SU-DHL-6 (cell line): ENCODE data around the gene TACR1.
"Not testable (repeated sequence)": the region's sequence is repeated elsewhere in the genome, so short reads cannot be mapped to it uniquely, and the experiment has no call there.

ENCODE experiments used
- H2AFZ ChIP-seq: fragments of 200-600 bp; sonication (generic); 2 replicates; pipeline ENCODE4 v1.6.1; 2014; ENCODE audit warnings: low read depth, mild to moderate bottlenecking, moderate library complexity, mixed read lengths, antibody characterized with exemption, low read length; ENCODE audit not compliant: severe bottlenecking
- H3F3A ChIP-seq: fragments of 200-600 bp; shearing (Covaris generic); 2 replicates; pipeline ENCODE4 v1.6.0; 2016; ENCODE audit warnings: antibody characterized with exemption, mild to moderate bottlenecking; ENCODE audit not compliant: insufficient read depth
- H3K27ac ChIP-seq: fragments of 200-600 bp; sonication (generic); 2 replicates; pipeline ENCODE4 v1.5.1; 2016; ENCODE audit warnings: low read depth, mild to moderate bottlenecking, low read length, moderate library complexity, mixed read lengths
- H3K27me3 ChIP-seq: fragments of 200-600 bp; sonication (generic), shearing (Covaris generic); 2 replicates; pipeline ENCODE4 v1.6.0; 2014; ENCODE audit warnings: mild to moderate bottlenecking, low read length
- H3K36me3 ChIP-seq: fragments of 200-600 bp; sonication (generic); 2 replicates; pipeline ENCODE4 v1.6.1; 2014; ENCODE audit warnings: mild to moderate bottlenecking, low read length, mixed read lengths
- H3K4me2 ChIP-seq: fragments of 300-600, 200-600 bp; shearing (Covaris generic), sonication (generic); 2 replicates; pipeline ENCODE4 v1.6.0; 2014; ENCODE audit warnings: low read length, low read depth, mild to moderate bottlenecking; ENCODE audit not compliant: poor library complexity, severe bottlenecking
- H3K4me3 ChIP-seq: fragments of 200-600 bp; sonication (generic); 2 replicates; pipeline ENCODE4 v1.5.1; 2014; ENCODE audit warnings: antibody characterized with exemption, low read length, mild to moderate bottlenecking, mixed read lengths; ENCODE audit not compliant: insufficient read depth, poor library complexity, severe bottlenecking
- H3K79me2 ChIP-seq: fragments of 200-600 bp; sonication (generic); 2 replicates; pipeline ENCODE4 v1.6.1; 2014; ENCODE audit warnings: mild to moderate bottlenecking, low read length, moderate library complexity; ENCODE audit not compliant: insufficient read depth
- H3K9ac ChIP-seq: fragments of 200-600 bp; sonication (generic); 2 replicates; pipeline ENCODE4 v1.7.0; 2014; ENCODE audit warnings: mild to moderate bottlenecking, low read length
- H3K9me2 ChIP-seq: fragments of 200-600 bp; sonication (generic); replicated peaks from 2 replicates; pipeline ENCODE4 v1.6.1; 2014; ENCODE audit warnings: low read length; ENCODE audit not compliant: insufficient read depth
- H3K9me3 ChIP-seq: fragments of 200-600 bp; sonication (generic); 2 replicates; pipeline ENCODE4 v1.6.1; 2014; ENCODE audit warnings: low read length, mixed read lengths; ENCODE audit not compliant: insufficient read depth
- H4K20me1 ChIP-seq: fragments of 200-600 bp; sonication (generic); 2 replicates; pipeline ENCODE4 v1.6.1; 2014; ENCODE audit warnings: low read depth, mild to moderate bottlenecking, antibody characterized with exemption, low read length, moderate library complexity, mixed read lengths
- EZH2phosphoT487 ChIP-seq: fragments of 200-600 bp; sonication (generic), shearing (Covaris generic); conservative IDR thresholded peaks from 2 replicates; pipeline ENCODE4 v1.6.1; 2018; ENCODE audit warnings: mild to moderate bottlenecking, antibody characterized with exemption, low read length, moderate library complexity, mixed read lengths
- TF ChIP-seq, protein P1 (sequence below): fragments of 200-600 bp; sonication (generic); IDR thresholded peaks from one replicate; pipeline ENCODE4 v1.5.1; 2017; ENCODE audit warnings: antibody characterized with exemption, mild to moderate bottlenecking, low read length, moderate library complexity; ENCODE audit not compliant: insufficient read depth, poor library complexity, severe bottlenecking

The TACR1 gene

DNA sequence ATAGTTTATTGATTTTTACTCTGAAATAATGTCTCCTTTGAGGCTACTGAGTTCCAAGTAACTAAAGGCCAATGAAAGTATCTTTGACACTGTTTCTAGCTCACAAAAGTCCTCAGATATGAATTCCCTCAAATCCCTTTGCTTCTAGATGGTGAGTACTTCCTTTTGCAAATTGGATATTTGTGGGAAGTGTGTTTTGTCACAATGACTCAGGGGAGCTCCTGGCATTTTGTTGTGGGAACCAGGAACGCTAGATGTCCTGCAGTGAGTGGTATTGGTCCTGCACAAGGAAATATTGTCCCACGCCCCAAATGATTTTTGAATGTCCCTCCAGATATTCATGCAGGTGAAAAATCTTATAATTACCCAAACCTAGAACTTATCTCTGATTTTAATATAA, 24.3 kb downstream of the TACR1 start:
- TF ChIP-seq, protein P1, sequence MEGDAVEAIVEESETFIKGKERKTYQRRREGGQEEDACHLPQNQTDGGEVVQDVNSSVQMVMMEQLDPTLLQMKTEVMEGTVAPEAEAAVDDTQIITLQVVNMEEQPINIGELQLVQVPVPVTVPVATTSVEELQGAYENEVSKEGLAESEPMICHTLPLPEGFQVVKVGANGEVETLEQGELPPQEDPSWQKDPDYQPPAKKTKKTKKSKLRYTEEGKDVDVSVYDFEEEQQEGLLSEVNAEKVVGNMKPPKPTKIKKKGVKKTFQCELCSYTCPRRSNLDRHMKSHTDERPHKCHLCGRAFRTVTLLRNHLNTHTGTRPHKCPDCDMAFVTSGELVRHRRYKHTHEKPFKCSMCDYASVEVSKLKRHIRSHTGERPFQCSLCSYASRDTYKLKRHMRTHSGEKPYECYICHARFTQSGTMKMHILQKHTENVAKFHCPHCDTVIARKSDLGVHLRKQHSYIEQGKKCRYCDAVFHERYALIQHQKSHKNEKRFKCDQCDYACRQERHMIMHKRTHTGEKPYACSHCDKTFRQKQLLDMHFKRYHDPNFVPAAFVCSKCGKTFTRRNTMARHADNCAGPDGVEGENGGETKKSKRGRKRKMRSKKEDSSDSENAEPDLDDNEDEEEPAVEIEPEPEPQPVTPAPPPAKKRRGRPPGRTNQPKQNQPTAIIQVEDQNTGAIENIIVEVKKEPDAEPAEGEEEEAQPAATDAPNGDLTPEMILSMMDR: no peak
- no peak for TF ChIP-seq EZH2phosphoT487
- no peaks in the 10 kb centered on the region for H3F3A ChIP-seq
- H3K9me3 ChIP-seq: no peaks in the 10 kb centered on the region
- no peaks in the 10 kb centered on the region; the same call in 1 of the 2 replicates for H3K9me2 ChIP-seq
- no peaks in the 10 kb centered on the region for H3K27me3 ChIP-seq
- H3K4me2 ChIP-seq: no peak overlapping the region
- H3K27ac ChIP-seq: no peak overlapping the region
- H3K9ac ChIP-seq: no peak overlapping the region
- no peaks in the 10 kb centered on the region for H3K79me2 ChIP-seq
- H4K20me1 ChIP-seq: no peaks in the 10 kb centered on the region
- no peak overlapping the region for H3K4me3 ChIP-seq
- H3K36me3 ChIP-seq: no peaks in the 10 kb centered on the region
- H2AFZ ChIP-seq: no peak overlapping the region

DNA sequence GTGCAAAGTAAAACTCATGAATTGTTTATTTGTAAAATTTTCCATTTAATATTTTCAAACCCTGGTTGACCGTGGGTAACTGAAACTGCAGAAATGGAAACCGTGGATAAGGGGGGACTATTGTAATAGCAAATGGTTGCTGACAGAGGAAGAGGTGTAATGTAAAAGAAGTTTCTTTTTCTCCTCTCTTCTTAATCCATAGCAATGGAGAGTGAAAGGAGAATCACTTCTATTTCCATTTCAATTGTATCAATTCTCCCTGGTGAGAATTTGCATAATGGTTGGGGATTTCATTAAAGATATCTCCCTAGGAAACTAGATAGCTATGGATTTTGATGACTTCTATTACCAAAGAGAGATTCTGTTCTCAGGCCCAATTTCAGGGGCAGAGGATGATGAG, 24.8 kb downstream of the TACR1 start:
- no peaks in the 10 kb centered on the region for H3K27me3 ChIP-seq
- H3F3A ChIP-seq: no peaks in the 10 kb centered on the region
- no peaks in the 10 kb centered on the region for H4K20me1 ChIP-seq
- H3K36me3 ChIP-seq: no peaks in the 10 kb centered on the region
- H3K27ac ChIP-seq: no peak overlapping the region
- no peak overlapping the region for H3K4me2 ChIP-seq
- TF ChIP-seq, protein P1: no peak
- no peaks in the 10 kb centered on the region for H3K79me2 ChIP-seq
- H3K9me2 ChIP-seq: no peaks in the 10 kb centered on the region; the same call in 1 of the 2 replicates
- no peaks in the 10 kb centered on the region for H3K9me3 ChIP-seq
- no peak overlapping the region for H2AFZ ChIP-seq
- no peak overlapping the region for H3K9ac ChIP-seq
- H3K4me3 ChIP-seq: no peak overlapping the region

GRCh38 chr2:75173740-75174139, 25.6 kb downstream of the TACR1 start:
- Histone ChIP-seq H3K27ac (no peak overlapping the region), H3K9ac (no peak overlapping the region), H3F3A (no peaks in the 10 kb centered on the region), H2AFZ (no peak overlapping the region), H3K79me2 (no peaks in the 10 kb centered on the region), H3K4me2 (no peak overlapping the region), H3K9me2 (no peaks in the 10 kb centered on the region; the same call in 1 of the 2 replicates), H3K9me3 (no peaks in the 10 kb centered on the region), H4K20me1 (no peaks in the 10 kb centered on the region), H3K27me3 (no peaks in the 10 kb centered on the region), H3K4me3 (no peak overlapping the region), H3K36me3 (no peaks in the 10 kb centered on the region)
- TF ChIP-seq, protein P1: no peak
- TF ChIP-seq EZH2phosphoT487: no peak

GRCh38 chr2:75171423-75171822, 27.9 kb downstream of the TACR1 start:
- not testable (repeated sequence) for H4K20me1 ChIP-seq, H3K4me2 ChIP-seq, H3K9ac ChIP-seq, H3K79me2 ChIP-seq, H3K9me2 ChIP-seq, H3K4me3 ChIP-seq, H3K9me3 ChIP-seq, H3F3A ChIP-seq, H3K27ac ChIP-seq, H2AFZ ChIP-seq, H3K36me3 ChIP-seq, H3K27me3 ChIP-seq
